GM18519 (cell line): ENCODE data around the gene LIPF.
"Not testable (repeated sequence)": the region's sequence is repeated elsewhere in the genome, so short reads cannot be mapped to it uniquely, and the experiment has no call there.

Experiments
- ATAC-seq: cut with Tn5 transposase; IDR thresholded peaks from one replicate; pipeline ENCODE4 v1.9.1; 2021; ENCODE audit warnings: mild to moderate bottlenecking, moderate library complexity; ENCODE audit not compliant: unreplicated experiment, low FRiP score

The LIPF gene

DNA sequence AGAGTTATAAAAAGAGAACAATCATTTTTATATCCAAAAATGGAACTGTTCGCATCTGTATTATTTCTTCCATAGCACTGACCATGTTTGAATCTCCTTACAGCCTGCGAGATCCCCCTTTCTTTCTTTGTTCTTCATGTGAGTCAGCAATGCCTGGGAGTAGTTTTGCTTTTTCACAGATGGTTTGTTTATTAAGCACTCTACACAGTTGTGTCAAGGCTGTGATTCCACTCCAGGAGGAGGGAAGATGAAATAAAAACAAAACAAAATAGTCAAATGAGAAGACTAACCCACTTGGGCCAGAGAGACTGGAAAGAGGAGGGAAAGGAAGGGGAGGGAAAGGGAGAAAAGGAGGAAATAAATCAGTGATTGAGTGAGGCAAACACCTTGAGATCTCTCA, 7.8 kb downstream of the LIPF start:
- no peak for ATAC-seq

GRCh38 chr10:88676283-88677060, 12.2 kb downstream of the LIPF start:
- ATAC-seq: no peak

- ATAC-seq: no peak
Observed at GRCh38 chr10:88680958-88681357, 16.7 kb downstream of the LIPF start.

GRCh38 chr10:88682491-88682890, 18.2 kb downstream of the LIPF start:
- ATAC-seq: no peak

DNA sequence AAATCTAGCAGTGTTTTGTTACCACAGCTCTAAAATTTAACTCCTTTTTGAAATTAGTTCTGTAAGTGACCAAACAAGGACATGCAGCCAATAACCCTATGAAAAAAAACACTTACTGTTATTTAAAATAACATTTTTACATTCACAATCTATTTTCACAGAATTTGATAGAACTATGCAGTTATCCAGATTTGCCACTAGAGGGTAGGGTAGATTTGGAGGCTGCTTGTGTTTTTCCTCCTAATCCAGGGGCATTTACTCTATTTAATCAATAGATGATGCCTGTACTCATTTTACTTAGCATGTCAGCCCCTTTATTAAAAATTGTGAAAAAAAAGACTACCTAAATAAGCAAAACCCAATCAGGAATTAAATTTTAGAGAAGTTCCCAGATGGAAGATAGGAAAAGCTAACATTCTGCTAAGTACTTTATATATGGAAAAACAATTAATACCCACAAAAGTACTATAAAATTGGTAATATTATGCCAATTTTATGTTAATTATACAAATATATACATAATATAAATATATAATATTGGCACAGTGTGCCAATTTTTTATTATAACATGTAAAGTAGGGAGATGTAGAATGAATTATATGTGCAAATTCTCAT, 23.7 kb downstream of the LIPF start:
- ATAC-seq: no peak

- ATAC-seq: no peak
Observed at GRCh38 chr10:88689366-88689765, 25.1 kb downstream of the LIPF start.

- ATAC-seq: no peak
Observed at GRCh38 chr10:88693392-88694020, 29.3 kb downstream of the LIPF start.

- no peak for ATAC-seq
Observed at GRCh38 chr10:88702848-88703597, 38.8 kb downstream of the LIPF start.

DNA sequence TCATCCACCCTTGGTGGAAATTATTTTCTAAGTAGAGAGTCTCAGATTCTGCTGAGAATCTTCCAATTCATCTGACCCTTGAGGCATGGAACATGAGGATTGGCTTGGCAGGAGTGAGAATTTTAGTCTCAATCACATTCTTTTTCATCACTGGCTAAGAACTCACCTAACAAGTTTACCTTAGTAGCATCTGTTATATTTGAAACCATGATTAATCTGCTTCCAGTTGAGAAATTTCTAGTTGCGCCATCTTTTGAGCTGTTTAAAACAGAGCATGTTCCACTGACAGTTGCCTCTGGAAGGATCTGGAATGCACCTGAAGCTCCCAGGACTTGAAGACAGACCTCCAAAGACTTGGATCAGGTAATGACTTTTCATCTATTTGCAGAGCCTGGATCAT, 41.7 kb downstream of the LIPF start, which contains the start of gene LIPK:
Gene LIPK, plus strand, starts transcription at position 292 of the 400 bp plus-strand sequence. CDS start 18,295 bp downstream, outside the sequence.
- ATAC-seq: no peak

DNA sequence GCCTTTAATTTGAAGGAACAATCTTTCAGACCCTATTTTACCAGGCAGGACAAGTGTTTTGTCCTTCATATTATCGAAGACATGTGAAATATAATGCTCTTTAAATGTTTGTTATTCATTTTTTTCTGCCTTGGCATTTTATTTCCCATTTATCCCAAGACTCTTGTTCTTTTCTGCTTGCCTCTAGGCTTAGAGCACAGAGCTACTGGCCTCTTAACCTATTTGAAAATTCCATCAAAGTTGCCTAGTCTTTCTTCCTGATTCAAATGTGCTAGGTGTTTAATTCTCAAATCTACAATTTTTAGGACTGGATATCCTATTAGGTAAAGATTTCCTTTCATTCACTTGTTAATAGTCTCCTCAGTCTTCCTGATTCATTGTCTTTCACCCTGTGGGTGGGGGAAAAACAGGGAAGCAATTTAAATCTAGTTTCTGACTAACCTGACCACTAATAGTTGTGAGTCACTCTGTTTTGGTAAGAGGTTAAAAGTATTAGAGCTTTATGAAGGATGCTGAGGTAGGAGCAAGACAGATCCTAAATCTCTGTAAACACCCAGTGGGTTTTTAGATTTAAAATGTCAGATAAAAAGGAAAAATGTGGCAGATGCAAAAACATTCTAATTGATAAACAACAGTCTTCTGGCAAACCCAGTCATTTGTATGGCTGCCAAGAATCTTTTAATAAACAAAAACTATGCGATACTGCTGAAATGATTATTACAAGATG, 43.4 kb downstream of the LIPF start:
- no peak for ATAC-seq

DNA sequence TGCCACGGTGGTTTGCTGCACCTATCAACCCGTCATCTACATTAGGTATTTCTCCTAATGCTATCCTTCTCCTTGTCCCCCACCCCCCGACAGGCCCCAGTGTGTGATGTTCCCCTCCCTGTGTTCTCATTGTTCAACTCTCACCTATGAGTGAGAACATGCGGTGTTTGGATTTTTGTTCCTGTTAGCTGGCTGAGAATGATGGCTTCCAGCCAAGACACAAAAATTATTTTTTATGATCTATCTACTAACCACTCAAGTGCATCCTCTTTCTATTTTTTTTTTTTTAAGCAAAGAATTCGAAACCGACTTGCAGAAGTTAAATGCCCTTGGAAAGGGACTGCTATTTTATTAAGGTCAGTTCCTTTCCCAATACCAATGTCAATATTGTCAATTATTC, 45.1 kb downstream of the LIPF start:
- not testable (repeated sequence) for ATAC-seq

GRCh38 chr10:88715517-88715916, 51.3 kb downstream of the LIPF start:
- ATAC-seq: no peak

DNA sequence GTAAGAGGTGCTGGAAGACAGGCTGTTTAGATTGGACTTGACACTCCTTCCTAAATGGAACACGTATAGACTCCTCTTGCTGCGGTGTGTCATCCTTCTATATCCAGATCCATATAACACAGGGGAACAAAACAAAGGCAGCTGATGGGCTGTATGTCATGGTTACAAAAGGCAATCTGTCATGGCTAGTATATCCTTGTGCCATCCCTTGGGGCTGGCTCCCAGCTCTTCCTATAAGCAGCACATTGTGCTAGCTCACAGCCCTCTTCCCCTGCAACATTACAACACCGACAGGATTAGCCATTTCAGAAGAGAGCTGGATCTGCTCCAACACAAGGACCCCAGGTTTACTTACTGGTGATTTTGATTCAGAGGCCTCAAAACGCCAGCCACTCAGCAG, 57.1 kb downstream of the LIPF start:
- ATAC-seq: no peak

DNA sequence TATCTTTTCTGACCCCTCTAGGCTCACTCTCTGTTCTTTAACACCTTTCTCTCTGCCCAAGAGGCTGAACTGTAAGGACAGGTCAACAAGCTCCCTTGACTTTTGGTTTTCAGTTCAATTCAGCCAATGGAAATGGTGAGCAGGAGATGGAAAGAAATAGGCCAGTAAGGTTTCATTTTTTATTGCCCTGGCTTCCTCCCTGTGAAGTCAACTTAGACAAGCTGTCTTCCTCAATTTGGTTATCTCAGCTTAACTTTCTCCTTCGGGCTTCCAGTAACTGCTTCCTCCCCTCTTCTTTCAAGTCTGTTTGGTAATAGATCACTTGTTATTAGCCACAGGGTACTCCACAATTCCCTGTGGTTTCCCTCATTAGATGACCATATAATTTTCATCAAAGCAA, 61.6 kb downstream of the LIPF start:
- no peak for ATAC-seq

GRCh38 chr10:88728107-88728763, 64.0 kb downstream of the LIPF start:
- no peak for ATAC-seq
